Measurements from ENCODE around the gene NUP214. TPM values are rescaled to one million over a fixed set of nuclear protein-coding genes. Genes with fewer than 3 reads are reported as not detected.
"Not testable (repeated sequence)": the region's sequence is repeated elsewhere in the genome, so short reads cannot be mapped to it uniquely, and the experiment has no call there.

NUP214 gene
- polyA plus RNA-seq, 1 donor from 2014 or later = 15.0 TPM

GRCh38 chr9:131153595-131153994 lies 28.2 kb downstream of the NUP214 start:
- Histone ChIP-seq H3K36me3 (ENCODE audit: insufficient read depth, low read length) (peaks cover 8% of the 10 kb centered on the region), H3K9ac (ENCODE audit: low read length) (no peak overlapping the region), H3K4me2 (ENCODE audit: low read length) (no peak overlapping the region), H2AFZ (ENCODE audit: low read depth, low read length) (no peak overlapping the region), H3K27me3 (ENCODE audit: insufficient read depth, low read depth, low read length) (no peaks in the 10 kb centered on the region), H4K20me1 (ENCODE audit: insufficient read depth) (no peaks in the 10 kb centered on the region), H3K9me3 (ENCODE audit: low read length) (no peaks in the 10 kb centered on the region), H3K4me3 (ENCODE audit: low read length) (no peak overlapping the region), H3K9me2 (ENCODE audit: insufficient read depth, low read length) (no peaks in the 10 kb centered on the region), H3F3A (ENCODE audit: insufficient read depth, low read length, poor library complexity, severe bottlenecking) (no peaks in the 10 kb centered on the region), H3K79me2 (replicated peaks; ENCODE audit: insufficient read depth, low read length) (no peaks in the 10 kb centered on the region), H3K27ac (ENCODE audit: low read length) (no peak overlapping the region)
- TF ChIP-seq TAF1 (IDR thresholded peaks at IDR 0.05; ENCODE audit: low read depth) (no peak), EP300 (conservative IDR thresholded peaks at IDR 0.05; ENCODE audit: poor library complexity, severe bottlenecking) (no peak), SMC3 (conservative IDR thresholded peaks at IDR 0.05; ENCODE audit: poor library complexity) (no peak), EZH2 (IDR thresholded peaks at IDR 0.05; ENCODE audit: borderline replicate concordance, insufficient read depth, low read length, poor library complexity, severe bottlenecking) (no peak), REST (IDR thresholded peaks at IDR 0.05; ENCODE audit: borderline replicate concordance) (no peak), MXI1 (conservative IDR thresholded peaks at IDR 0.05; ENCODE audit: poor library complexity, severe bottlenecking) (no peak), RAD21 (conservative IDR thresholded peaks at IDR 0.05) (no peak), POLR2AphosphoS5 (IDR thresholded peaks at IDR 0.05) (no peak)
- TF ChIP-seq, protein P1, sequence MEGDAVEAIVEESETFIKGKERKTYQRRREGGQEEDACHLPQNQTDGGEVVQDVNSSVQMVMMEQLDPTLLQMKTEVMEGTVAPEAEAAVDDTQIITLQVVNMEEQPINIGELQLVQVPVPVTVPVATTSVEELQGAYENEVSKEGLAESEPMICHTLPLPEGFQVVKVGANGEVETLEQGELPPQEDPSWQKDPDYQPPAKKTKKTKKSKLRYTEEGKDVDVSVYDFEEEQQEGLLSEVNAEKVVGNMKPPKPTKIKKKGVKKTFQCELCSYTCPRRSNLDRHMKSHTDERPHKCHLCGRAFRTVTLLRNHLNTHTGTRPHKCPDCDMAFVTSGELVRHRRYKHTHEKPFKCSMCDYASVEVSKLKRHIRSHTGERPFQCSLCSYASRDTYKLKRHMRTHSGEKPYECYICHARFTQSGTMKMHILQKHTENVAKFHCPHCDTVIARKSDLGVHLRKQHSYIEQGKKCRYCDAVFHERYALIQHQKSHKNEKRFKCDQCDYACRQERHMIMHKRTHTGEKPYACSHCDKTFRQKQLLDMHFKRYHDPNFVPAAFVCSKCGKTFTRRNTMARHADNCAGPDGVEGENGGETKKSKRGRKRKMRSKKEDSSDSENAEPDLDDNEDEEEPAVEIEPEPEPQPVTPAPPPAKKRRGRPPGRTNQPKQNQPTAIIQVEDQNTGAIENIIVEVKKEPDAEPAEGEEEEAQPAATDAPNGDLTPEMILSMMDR (IDR thresholded peaks at IDR 0.05; ENCODE audit: poor library complexity, severe bottlenecking) = no peak

GRCh38 chr9:131158673-131159072 lies 33.3 kb downstream of the NUP214 start:
- H3K4me3 ChIP-seq (ENCODE audit: low read length); H4K20me1 ChIP-seq (ENCODE audit: insufficient read depth); H3K9me3 ChIP-seq (ENCODE audit: low read length); H3K36me3 ChIP-seq (ENCODE audit: insufficient read depth, low read length); H3K9ac ChIP-seq (ENCODE audit: low read length); H3K79me2 ChIP-seq (replicated peaks; ENCODE audit: insufficient read depth, low read length); H3K27me3 ChIP-seq (ENCODE audit: insufficient read depth, low read depth, low read length); H3K4me2 ChIP-seq (ENCODE audit: low read length); H2AFZ ChIP-seq (ENCODE audit: low read depth, low read length); H3F3A ChIP-seq (ENCODE audit: insufficient read depth, low read length, poor library complexity, severe bottlenecking); H3K27ac ChIP-seq (ENCODE audit: low read length); H3K9me2 ChIP-seq (ENCODE audit: insufficient read depth, low read length): not testable (repeated sequence)
